ENCODE measurements around the gene MXI1.
"Not testable (repeated sequence)": the region's sequence is repeated elsewhere in the genome, so short reads cannot be mapped to it uniquely, and the experiment has no call there.

Gene MXI1

GRCh38 chr10:110237894-110238480 is 30.6 kb downstream of the MXI1 start:
- DNase-seq (ENCODE audit: low read depth in 1 of 2, low spot score in 1 of 2) = no peak

- no peak for DNase-seq (ENCODE audit: low read depth in 1 of 2, low spot score in 1 of 2)
Measured at GRCh38 chr10:110239892-110240291, 32.5 kb downstream of the MXI1 start.

- no peak for DNase-seq (ENCODE audit: low read depth in 1 of 2, low spot score in 1 of 2)
Measured at GRCh38 chr10:110241407-110241806, 34.0 kb downstream of the MXI1 start.

GRCh38 chr10:110241841-110242240 is 34.4 kb downstream of the MXI1 start:
- DNase-seq (ENCODE audit: low read depth in 1 of 2, low spot score in 1 of 2) = no peak

- no peak for DNase-seq (ENCODE audit: low read depth in 1 of 2, low spot score in 1 of 2)
Measured at GRCh38 chr10:110242511-110242910, 35.1 kb downstream of the MXI1 start.

- no peak for DNase-seq (ENCODE audit: low read depth in 1 of 2, low spot score in 1 of 2)
Measured at GRCh38 chr10:110244550-110244949, 37.1 kb downstream of the MXI1 start.

GRCh38 chr10:110247833-110248232 is 40.4 kb downstream of the MXI1 start:
- DNase-seq (ENCODE audit: low read depth in 1 of 2, low spot score in 1 of 2) = not testable (repeated sequence)

GRCh38 chr10:110249489-110249888 is 42.1 kb downstream of the MXI1 start:
- DNase-seq (ENCODE audit: low read depth in 1 of 2, low spot score in 1 of 2) = not testable (repeated sequence)

- not testable (repeated sequence) for DNase-seq (ENCODE audit: low read depth in 1 of 2, low spot score in 1 of 2)
Measured at GRCh38 chr10:110251392-110251791, 44.0 kb downstream of the MXI1 start.

- no peak for DNase-seq (ENCODE audit: low read depth in 1 of 2, low spot score in 1 of 2)
Measured at GRCh38 chr10:110252151-110252550, 44.7 kb downstream of the MXI1 start.

GRCh38 chr10:110254467-110254866 is 47.1 kb downstream of the MXI1 start:
- DNase-seq (ENCODE audit: low read depth in 1 of 2, low spot score in 1 of 2) = no peak

- no peak for DNase-seq (ENCODE audit: low read depth in 1 of 2, low spot score in 1 of 2)
Measured at GRCh38 chr10:110258542-110258941, 51.1 kb downstream of the MXI1 start.

GRCh38 chr10:110259317-110259716 is 51.9 kb downstream of the MXI1 start:
- DNase-seq (ENCODE audit: low read depth in 1 of 2, low spot score in 1 of 2) = no peak

- DNase-seq (ENCODE audit: low read depth in 1 of 2, low spot score in 1 of 2) = no peak
Measured at GRCh38 chr10:110260746-110261477, 53.5 kb downstream of the MXI1 start.

- DNase-seq (ENCODE audit: low read depth in 1 of 2, low spot score in 1 of 2) = no peak
Measured at GRCh38 chr10:110263164-110263563, 55.8 kb downstream of the MXI1 start.

GRCh38 chr10:110265573-110266193 is 58.3 kb downstream of the MXI1 start:
- DNase-seq (ENCODE audit: low read depth in 1 of 2, low spot score in 1 of 2) = no peak

- no peak for DNase-seq (ENCODE audit: low read depth in 1 of 2, low spot score in 1 of 2)
Measured at GRCh38 chr10:110267276-110267675, 59.9 kb downstream of the MXI1 start.

- DNase-seq (ENCODE audit: low read depth in 1 of 2, low spot score in 1 of 2) = no peak
Measured at GRCh38 chr10:110268442-110268841, 61.0 kb downstream of the MXI1 start.

GRCh38 chr10:110268971-110269370 is 61.6 kb downstream of the MXI1 start:
- no peak for DNase-seq (ENCODE audit: low read depth in 1 of 2, low spot score in 1 of 2)

GRCh38 chr10:110269374-110270318 is 62.2 kb downstream of the MXI1 start:
- DNase-seq (ENCODE audit: low read depth in 1 of 2, low spot score in 1 of 2) = no peak

- DNase-seq (ENCODE audit: low read depth in 1 of 2, low spot score in 1 of 2) = not testable (repeated sequence)
Measured at GRCh38 chr10:110272995-110273394, 65.6 kb downstream of the MXI1 start.

Data from activated CD4-positive, alpha-beta T cell treated with anti-CD3 and anti-CD28 coated beads, Interleukin-2, amount 50 U/mL, for 24 hours (primary cell).